Measurements from ENCODE around the gene TSPEAR. TPM values are rescaled to one million over a fixed set of nuclear protein-coding genes. Genes with fewer than 3 reads are reported as not detected.
"Not testable (repeated sequence)": the region's sequence is repeated elsewhere in the genome, so short reads cannot be mapped to it uniquely, and the experiment has no call there.

The TSPEAR gene
- polyA plus RNA-seq, 5 donors = 2.0 to 4.4 (median 3.0) TPM

GRCh38 chr21:44590897-44591800 lies 120.2 kb downstream of the TSPEAR start:
- DNase-seq = not testable (repeated sequence)

GRCh38 chr21:44590311-44590721 lies 121.1 kb downstream of the TSPEAR start:
- DNase-seq = no peak

GRCh38 chr21:44589586-44590305 lies 121.6 kb downstream of the TSPEAR start:
- DNase-seq = no peak

GRCh38 chr21:44589094-44589493 lies 122.3 kb downstream of the TSPEAR start:
- DNase-seq = no peak

- no peak for DNase-seq
Measured at GRCh38 chr21:44585892-44586291, 125.5 kb downstream of the TSPEAR start.

- no peak for DNase-seq
Measured at GRCh38 chr21:44583800-44584147, 127.6 kb downstream of the TSPEAR start.

GRCh38 chr21:44583089-44583799 lies 128.1 kb downstream of the TSPEAR start:
- DNase-seq = no peak

- DNase-seq = no peak
Measured at GRCh38 chr21:44582055-44582454, 129.3 kb downstream of the TSPEAR start.

- no peak for DNase-seq
Measured at GRCh38 chr21:44581158-44581557, 130.2 kb downstream of the TSPEAR start.

- DNase-seq = not testable (repeated sequence)
Measured at GRCh38 chr21:44580231-44580821, 131.0 kb downstream of the TSPEAR start, which contains the start of gene KRTAP10-5. Gene KRTAP10-5 (minus strand): TSS chr21:44580604. CDS start chr21:44580578, 26 bp downstream.

GRCh38 chr21:44579833-44580144 lies 131.6 kb downstream of the TSPEAR start:
- DNase-seq = no peak

GRCh38 chr21:44579056-44579832 lies 132.1 kb downstream of the TSPEAR start:
- no peak for DNase-seq

- no peak for DNase-seq
Measured at GRCh38 chr21:44578371-44579055, 132.9 kb downstream of the TSPEAR start.

GRCh38 chr21:44576025-44576420 lies 135.3 kb downstream of the TSPEAR start:
- no peak for DNase-seq

- no peak for DNase-seq
Measured at GRCh38 chr21:44575307-44576024, 135.9 kb downstream of the TSPEAR start.

- no peak for DNase-seq
Measured at GRCh38 chr21:44574457-44575306, 136.7 kb downstream of the TSPEAR start.

- not testable (repeated sequence) for DNase-seq
Measured at GRCh38 chr21:44573630-44574456, 137.5 kb downstream of the TSPEAR start, which contains the start of gene KRTAP10-4. Gene KRTAP10-4 (plus strand): TSS chr21:44573729. CDS start chr21:44573759, 30 bp downstream.

All from right lung (tissue), 5 donors.